Right cardiac atrium (tissue), 5 donors: ENCODE measurements around the gene ATP7B. TPM values are rescaled to one million over a fixed set of nuclear protein-coding genes. Genes with fewer than 3 reads are reported as not detected.
A peak's percentile ranks its signal among the peaks of the same experiment; 100 is the strongest.

Source experiments
- ATAC-seq, 2 donors: fragments of 200-7000 bp; cut with Tn5 transposase; one replicate each; pipeline versions ENCODE4 v1.8.0 to v1.9.1; 2020; ENCODE audit warnings: moderate library complexity in 2 of 2, mild to moderate bottlenecking in 1 of 2
- DNase-seq, 3 donors: peaks; one replicate each; pipeline ENCODE4 v3.0.0-alpha.2; 2020
- H3K27ac ChIP-seq: one replicate; pipeline ENCODE4 v1.5.1; 2013; ENCODE audit warnings: mild to moderate bottlenecking, low read length, control low read depth, moderate library complexity
- H3K27me3 ChIP-seq: one replicate; pipeline ENCODE4 v1.6.1; 2013; ENCODE audit not compliant: control insufficient read depth, insufficient read depth
- H3K4me1 ChIP-seq: one replicate; pipeline ENCODE4 v1.6.1; 2013; ENCODE audit warnings: low read length; ENCODE audit not compliant: control insufficient read depth, insufficient read depth
- H3K4me3 ChIP-seq: one replicate; pipeline ENCODE4 v1.5.1; 2013; ENCODE audit warnings: low read length, control low read depth
- H3K9me3 ChIP-seq: one replicate; pipeline ENCODE4 v1.6.1; 2013; ENCODE audit warnings: low read length; ENCODE audit not compliant: control insufficient read depth
- WGBS: extraction: QIAGEN DNeasy Blood & Tissue Kit; methylation state at CpG from one replicate; pipeline ENCODE4 v1.1.7; 2013; 5-methylcytosine and 5-hydroxymethylcytosine counted together
- intact Hi-C, 4 donors: fragments of 100-400 bp; cut with DNase I; formaldehyde crosslinking; loops; one replicate each; pipeline versions ENCODE4 v1.11.0 to v1.14.0; 2022 to 2023
- polyA plus RNA-seq: library from polyadenylated mRNA; stranded (reverse); fragments of 200-250 nt; gene quantifications from one replicate; pipeline ENCODE4 v1.2.3, GENCODE V29; 2013
- total RNA-seq, 4 donors: library from RNA; stranded (reverse); fragmentation: NEBNext Ultra II Directional; extraction: Animal tissue kit (Norgen Biotek cat#: 25700); gene quantifications; one replicate each; pipeline ENCODE4 v1.2.1, GENCODE V29; 2021
- donor health status: healthy with polysubstance abuse.
- donor health status: DM: no; HTN: yes; CAD: no.
- donor health status: DM: no; HTN: no; CAD: no.
- donor health status: DM: no; HTN: yes; CAD: no; lungs with severe emphysema.
- donor health status: DM: yes; HTN: yes; CAD: no.

The ATP7B gene
- total and polyA plus RNA-seq, 5 donors, result 2.4 to 6.4 (median 5.5) TPM

- Histone ChIP-seq H3K27me3 (no peaks in the 10 kb centered on the region), H3K27ac (no peak overlapping the region), H3K9me3 (no peaks in the 10 kb centered on the region), H3K4me3 (no peak overlapping the region), H3K4me1 (no peaks in the 10 kb centered on the region)
- ATAC-seq (no peak), DNase-seq (no peak)
- 78% methylated on average over 12 of the region's 12 CpGs for WGBS
- intact Hi-C loops, result no loop called here
Observed at GRCh38 chr13:51945149-51945548, 66.1 kb downstream of the ATP7B start.

DNA sequence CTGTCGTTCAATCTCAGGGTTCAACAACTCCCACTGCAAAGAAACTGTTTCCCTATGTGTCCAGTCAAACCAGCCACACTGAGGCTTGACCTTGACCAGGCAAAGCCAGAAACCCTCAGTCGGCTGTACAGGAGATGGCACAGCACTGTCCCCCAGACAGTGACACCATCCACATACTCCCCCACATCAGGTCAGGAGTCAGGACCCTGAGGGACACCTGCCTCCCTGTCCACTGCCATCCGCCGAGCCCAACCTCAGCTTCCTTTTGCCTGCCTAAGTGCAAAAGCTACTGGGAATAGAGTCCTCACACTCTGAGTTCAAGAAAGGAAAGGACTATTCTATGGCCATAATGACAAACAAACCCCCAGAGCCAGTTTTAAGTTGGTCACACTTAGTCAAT lies 66.8 kb downstream of the ATP7B start:
- WGBS, result 83% methylated on average over 4 of the region's 4 CpGs
- intact Hi-C loops, result no loop called here
- ATAC-seq (no peak), DNase-seq (no peak)
- H3K4me3 ChIP-seq, result no peak overlapping the region
- H3K27me3 ChIP-seq, result no peaks in the 10 kb centered on the region
- H3K27ac ChIP-seq, result no peak overlapping the region
- H3K9me3 ChIP-seq, result no peaks in the 10 kb centered on the region
- H3K4me1 ChIP-seq, result no peaks in the 10 kb centered on the region

- ATAC-seq (no peak), DNase-seq (no peak)
- H3K4me1 ChIP-seq, result no peaks in the 10 kb centered on the region
- 72% methylated on average over 8 of the region's 8 CpGs for WGBS
- H3K27me3 ChIP-seq, result no peaks in the 10 kb centered on the region
- H3K27ac ChIP-seq, result no peak overlapping the region
- intact Hi-C loops, result no loop called here
- no peaks in the 10 kb centered on the region for H3K9me3 ChIP-seq
- H3K4me3 ChIP-seq, result no peak overlapping the region
Observed at GRCh38 chr13:51943721-51944120, 67.5 kb downstream of the ATP7B start.

DNA sequence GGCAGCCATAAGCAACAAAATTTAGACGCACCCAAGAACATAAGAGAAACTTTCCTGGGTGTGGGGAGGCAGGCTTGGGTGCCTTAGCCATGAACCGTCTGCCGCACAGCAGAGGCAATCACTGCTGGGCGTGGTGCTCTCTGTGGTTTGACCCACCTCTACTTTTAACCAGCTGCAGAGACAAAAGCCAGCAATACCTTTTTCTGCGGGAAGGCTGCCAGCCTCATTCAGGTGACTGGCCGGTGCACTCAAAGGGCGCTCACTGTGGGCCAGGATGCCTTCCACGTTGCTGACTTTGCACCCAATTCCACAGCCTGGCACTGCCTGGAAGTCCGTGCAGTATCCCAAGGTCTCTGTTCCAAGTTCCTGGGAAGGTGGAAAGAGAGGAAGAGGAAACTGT lies 69.1 kb downstream of the ATP7B start:
- Histone ChIP-seq H3K27me3 (no peaks in the 10 kb centered on the region), H3K9me3 (no peaks in the 10 kb centered on the region), H3K4me1 (no peaks in the 10 kb centered on the region), H3K27ac (no peak overlapping the region), H3K4me3 (no peak overlapping the region)
- DNase-seq (no peak), ATAC-seq (no peak)
- intact Hi-C loops, result no loop called here
- WGBS, result 78% methylated on average over 9 of the region's 9 CpGs

- no peak for ATAC-seq
- no peak overlapping the region for H3K4me3 ChIP-seq
- intact Hi-C loops, result no loop called here
- DNase-seq, result no peak
- H3K4me1 ChIP-seq, result no peaks in the 10 kb centered on the region
- WGBS, result 53% methylated on average over 3 of the region's 3 CpGs
- no peaks in the 10 kb centered on the region for H3K9me3 ChIP-seq
- no peaks in the 10 kb centered on the region for H3K27me3 ChIP-seq
- H3K27ac ChIP-seq, result no peak overlapping the region
Observed at GRCh38 chr13:51938454-51938853, 72.8 kb downstream of the ATP7B start.

DNA sequence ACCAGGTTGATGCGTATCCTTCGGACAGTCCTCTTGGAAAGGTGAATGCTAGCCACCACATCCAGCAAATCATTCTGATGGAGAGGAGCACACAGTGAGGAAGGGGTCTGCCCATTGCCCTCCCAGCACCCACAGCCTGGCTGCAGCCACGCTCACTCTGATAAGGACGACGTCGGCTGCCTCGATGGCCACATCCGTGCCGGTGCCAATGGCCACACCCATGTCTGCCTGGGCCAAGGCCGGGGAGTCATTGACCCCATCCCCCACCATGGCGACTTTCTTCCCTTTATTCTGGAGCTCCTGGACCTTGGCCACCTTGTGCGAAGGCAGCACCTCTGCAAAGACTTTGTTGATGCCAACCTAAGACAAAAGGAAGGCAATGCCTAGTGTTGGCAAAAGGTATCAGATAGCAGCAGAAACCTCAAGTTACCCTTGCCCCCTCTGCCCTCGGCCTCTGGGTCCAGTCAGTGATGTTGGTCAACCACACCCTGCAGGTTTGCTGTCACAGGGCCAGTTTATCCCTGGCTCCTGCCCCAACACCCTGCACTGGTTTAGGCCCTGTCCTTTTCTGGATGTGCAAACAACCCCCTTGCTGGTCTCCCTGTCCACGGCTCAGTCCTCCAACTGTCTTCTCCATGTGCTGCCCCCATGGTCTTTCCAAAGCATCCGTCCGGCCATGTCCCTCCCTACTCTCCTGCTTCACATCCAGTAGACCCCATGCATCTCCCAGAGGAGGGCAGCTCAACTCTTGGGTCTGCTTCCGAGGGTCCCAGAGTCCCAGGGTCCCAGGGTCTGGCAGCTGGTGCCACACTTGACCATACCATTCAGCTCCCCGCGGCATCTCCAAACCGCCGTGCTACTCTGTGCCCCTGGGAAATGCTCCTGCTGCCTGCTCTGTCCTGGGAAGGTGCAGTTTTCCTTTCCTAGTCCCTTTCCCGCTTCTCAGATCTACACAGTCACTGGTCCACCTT lies 73.6 kb downstream of the ATP7B start:
- intact Hi-C loops, result no loop called here
- H3K4me3 ChIP-seq, result no peak overlapping the region
- ATAC-seq (no peak), DNase-seq (no peak)
- H3K4me1 ChIP-seq, result no peaks in the 10 kb centered on the region
- no peaks in the 10 kb centered on the region for H3K9me3 ChIP-seq
- no peak overlapping the region for H3K27ac ChIP-seq
- H3K27me3 ChIP-seq, result no peaks in the 10 kb centered on the region
- 81% methylated on average over 22 of the region's 22 CpGs for WGBS

DNA sequence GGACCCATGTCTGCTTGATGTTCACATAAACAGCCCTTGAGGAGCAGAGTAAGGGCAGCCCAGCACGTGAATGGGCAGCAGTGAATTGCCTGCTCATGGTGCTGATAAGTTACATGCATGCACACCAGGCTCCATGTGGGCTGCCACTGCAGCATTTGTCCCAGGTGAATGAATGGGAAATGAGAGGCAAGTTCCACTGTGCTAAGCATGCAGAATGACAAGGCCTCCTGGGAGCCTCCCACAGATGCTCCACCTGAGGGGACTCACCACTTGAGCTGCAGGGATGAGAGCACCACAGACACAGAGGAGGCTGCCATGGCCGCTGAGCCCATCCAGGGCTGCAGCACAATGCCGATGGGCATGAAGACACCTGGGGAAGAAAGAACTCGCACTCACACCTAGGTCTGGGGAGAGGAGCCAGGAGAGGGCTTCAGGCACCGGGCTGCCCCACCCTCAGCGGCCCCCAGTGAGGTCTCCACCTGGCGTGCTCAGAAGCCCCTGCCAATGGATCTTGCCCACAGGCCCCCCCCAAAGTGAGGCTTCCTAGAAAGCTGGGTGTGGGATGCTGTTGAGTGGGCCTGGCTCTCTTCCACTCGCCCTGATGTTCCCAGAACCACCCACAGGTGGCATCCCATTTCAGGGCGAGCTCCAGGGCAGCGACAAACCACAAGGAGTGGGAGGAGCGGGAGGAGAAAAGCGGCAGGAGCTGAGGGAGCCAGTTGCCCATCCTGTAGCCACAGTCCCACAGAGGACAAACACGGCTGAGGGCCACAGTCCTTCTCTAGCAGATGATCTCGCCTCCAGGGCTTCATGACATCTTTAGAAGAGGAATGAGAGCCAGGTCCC lies 75.7 kb downstream of the ATP7B start:
- intact Hi-C loops, result no loop called here
- no peaks in the 10 kb centered on the region for H3K27me3 ChIP-seq
- 77% methylated on average over 14 of the region's 14 CpGs for WGBS
- no peaks in the 10 kb centered on the region for H3K9me3 ChIP-seq
- H3K4me1 ChIP-seq, result no peaks in the 10 kb centered on the region
- no peak overlapping the region for H3K4me3 ChIP-seq
- peak; percentile 56 to 58 for ATAC-seq
- no peak overlapping the region for H3K27ac ChIP-seq
- no peak for DNase-seq

- intact Hi-C loops, result no loop called here
- WGBS, result 88% methylated on average over 19 of the region's 19 CpGs
- H3K4me3 ChIP-seq, result no peak overlapping the region
- no peaks in the 10 kb centered on the region for H3K4me1 ChIP-seq
- no peaks in the 10 kb centered on the region for H3K9me3 ChIP-seq
- H3K27me3 ChIP-seq, result no peaks in the 10 kb centered on the region
- ATAC-seq (peak in 1 of 2 donors; percentile 18), DNase-seq (no peak)
- no peak overlapping the region for H3K27ac ChIP-seq
Observed at GRCh38 chr13:51934461-51935087, 76.7 kb downstream of the ATP7B start.

DNA sequence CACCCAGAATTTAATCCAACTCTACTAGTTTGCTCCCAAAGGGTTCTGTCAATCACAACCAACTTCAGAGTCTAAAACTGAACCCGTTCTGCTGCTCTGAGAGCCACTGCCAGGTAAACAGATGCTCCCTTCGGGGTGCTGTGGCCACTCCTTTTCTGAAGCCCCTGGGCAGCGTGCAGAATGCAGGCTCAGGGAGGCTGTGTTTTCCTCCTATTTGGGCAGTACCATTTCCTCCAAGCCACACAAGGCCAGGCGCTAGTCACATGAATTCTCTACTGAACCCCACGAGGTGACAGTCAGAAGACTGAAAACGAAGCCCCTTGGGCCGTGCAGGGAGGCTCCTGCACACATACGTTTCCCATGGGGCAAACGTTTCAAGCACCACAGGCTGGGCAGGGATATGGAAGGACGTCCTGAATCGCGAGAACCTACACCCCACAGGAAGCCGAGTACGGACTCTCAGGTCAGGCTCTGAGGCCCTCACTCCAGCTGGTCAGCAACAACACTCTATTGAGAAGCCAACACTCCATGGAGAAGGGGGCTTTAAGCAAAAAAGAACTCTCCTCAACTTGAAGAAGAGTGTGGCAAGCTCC lies 77.7 kb downstream of the ATP7B start:
- Histone ChIP-seq H3K4me1 (no peaks in the 10 kb centered on the region), H3K27me3 (no peaks in the 10 kb centered on the region), H3K27ac (no peak overlapping the region), H3K9me3 (no peaks in the 10 kb centered on the region), H3K4me3 (no peak overlapping the region)
- intact Hi-C loops, result no loop called here
- ATAC-seq, result no peak
- WGBS, result 84% methylated on average over 14 of the region's 14 CpGs
- no peak for DNase-seq

DNA sequence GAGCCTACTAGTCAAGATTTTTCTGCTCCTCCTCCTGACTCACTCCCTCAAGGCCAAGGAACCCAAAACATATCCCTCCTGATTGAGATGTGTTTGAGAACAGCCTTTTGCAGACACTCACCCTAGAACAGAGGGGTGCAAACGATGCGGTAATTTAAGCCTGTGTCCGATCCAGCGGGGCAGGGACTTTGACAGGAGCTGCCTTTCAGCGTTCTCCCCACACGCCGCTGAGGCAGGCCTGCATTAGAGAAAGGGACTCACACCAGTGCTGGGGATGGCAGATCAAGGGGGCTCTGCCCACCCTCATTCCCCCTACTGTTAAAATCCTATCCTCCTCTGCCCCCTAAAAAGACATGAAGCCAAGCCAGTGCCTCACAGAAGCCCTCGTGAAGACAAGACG lies 79.0 kb downstream of the ATP7B start:
- 93% methylated on average over 9 of the region's 9 CpGs for WGBS
- intact Hi-C loops, result no loop called here

More for the DNA sequence above, 79.0 kb downstream of the ATP7B start:
- Histone ChIP-seq H3K27me3 (no peaks in the 10 kb centered on the region), H3K4me1 (no peaks in the 10 kb centered on the region), H3K9me3 (no peaks in the 10 kb centered on the region), H3K27ac (no peak overlapping the region), H3K4me3 (no peak overlapping the region)
- no peak for ATAC-seq
- DNase-seq, result no peak
